IMR-90 (cell line): Measurements from ENCODE around the gene TLK2. TPM values are rescaled to one million over a fixed set of nuclear protein-coding genes. Genes with fewer than 3 reads are reported as not detected.
"Not testable (repeated sequence)": the region's sequence is repeated elsewhere in the genome, so short reads cannot be mapped to it uniquely, and the experiment has no call there.

ENCODE experiments used
- ATAC-seq: fragments of 200-7000 bp; cut with Tn5 transposase; 2 replicates; pipeline ENCODE4 v1.9.1; 2020; ENCODE audit warnings: low read depth, mild to moderate bottlenecking, moderate library complexity
- BruUV-seq: library from RNA; stranded (reverse); fragments of 400-500 nt; replicated peaks from 2 replicates; lab custom pipeline; 2021; lab: Mats Ljungman, UMichigan
- CTCF ChIA-PET: fragments of 300-600 bp; formaldehyde crosslinking; extraction: SDS; loops from one replicate; lab custom pipeline; 2021; ENCODE audit warnings: antibody characterized with exemption; lab: Yijun Ruan, JAX
- POLR2A ChIA-PET: fragments of 300-600 bp; sonication (Branson Sonifier 250); formaldehyde crosslinking; loops from one replicate; lab custom pipeline; 2022; ENCODE audit warnings: antibody characterized with exemption; ENCODE audit not compliant: unreplicated experiment; lab: Charles Lee
- DNase-seq: peaks from one replicate; pipeline ENCODE4 v3.0.0; 2013
- H2AFZ ChIP-seq: replicated peaks from 2 replicates; pipeline ENCODE3; 2013; ENCODE audit warnings: low read length, mild to moderate bottlenecking; ENCODE audit not compliant: poor library complexity
- H2AK5ac ChIP-seq: 2 replicates; pipeline ENCODE4 v1.6.1; 2013; ENCODE audit warnings: low read depth, low read length, inconsistent platforms
- H2AK9ac ChIP-seq: replicated peaks from 2 replicates; pipeline ENCODE3; 2013; ENCODE audit warnings: mild to moderate bottlenecking, low read depth, low read length, moderate library complexity; ENCODE audit not compliant: poor library complexity
- H2BK120ac ChIP-seq: 2 replicates; pipeline ENCODE4 v1.6.1; 2013; ENCODE audit warnings: low read depth, low read length, inconsistent platforms
- H2BK15ac ChIP-seq: 3 replicates; pipeline ENCODE4 v1.6.1; 2013; ENCODE audit warnings: low read depth, low read length, inconsistent platforms
- H2BK20ac ChIP-seq: 2 replicates; pipeline ENCODE4 v1.6.1; 2013; ENCODE audit warnings: low read depth, mild to moderate bottlenecking, inconsistent platforms, low read length, moderate library complexity
- H2BK5ac ChIP-seq: 2 replicates; pipeline ENCODE4 v1.6.1; 2013; ENCODE audit warnings: mild to moderate bottlenecking, low read depth, low read length, inconsistent platforms; ENCODE audit not compliant: poor library complexity, severe bottlenecking
- H3K14ac ChIP-seq: replicated peaks from 2 replicates; pipeline ENCODE4 v1.6.1; 2013; ENCODE audit warnings: low read depth, low read length, inconsistent platforms
- H3K18ac ChIP-seq: 2 replicates; pipeline ENCODE4 v1.6.1; 2013; ENCODE audit warnings: low read depth, low read length, control low read depth
- H3K23ac ChIP-seq: 2 replicates; pipeline ENCODE4 v1.6.1; 2013; ENCODE audit warnings: low read depth, low read length, inconsistent platforms
- H3K27ac ChIP-seq: 2 replicates; pipeline ENCODE4 v1.5.1; 2013; ENCODE audit warnings: mild to moderate bottlenecking, control low read depth, low read length; ENCODE audit not compliant: insufficient read depth
- H3K27me3 ChIP-seq: 2 replicates; pipeline ENCODE4 v1.6.1; 2013; ENCODE audit warnings: low read length; ENCODE audit not compliant: control insufficient read depth, insufficient read depth
- H3K36me3 ChIP-seq: 2 replicates; pipeline ENCODE4 v1.6.1; 2013; ENCODE audit warnings: low read length, mixed read lengths; ENCODE audit not compliant: control insufficient read depth, insufficient read depth
- H3K4ac ChIP-seq: 2 replicates; pipeline ENCODE4 v1.6.1; 2013; ENCODE audit warnings: low read depth, low read length, inconsistent platforms
- H3K4me1 ChIP-seq: 2 replicates; pipeline ENCODE4 v1.6.1; 2013; ENCODE audit warnings: low read length, mixed read lengths; ENCODE audit not compliant: control insufficient read depth, insufficient read depth
- H3K4me2 ChIP-seq: 2 replicates; pipeline ENCODE4 v1.6.1; 2013; ENCODE audit warnings: low read depth, mild to moderate bottlenecking, control low read depth, low read length, moderate library complexity
- H3K4me3 ChIP-seq: 2 replicates; pipeline ENCODE4 v1.5.1; 2013; ENCODE audit warnings: low read depth, mild to moderate bottlenecking, control low read depth, low read length, moderate library complexity; ENCODE audit not compliant: insufficient read depth
- H3K56ac ChIP-seq: 2 replicates; pipeline ENCODE4 v1.6.1; 2013; ENCODE audit warnings: low read length, inconsistent platforms; ENCODE audit not compliant: insufficient read depth; ENCODE audit errors: extremely low read depth
- H3K79me1 ChIP-seq, 2 experiments: 2 replicates each; pipeline ENCODE4 v1.6.1; 2013; ENCODE audit warnings: low read length in 2 of 2, inconsistent platforms in 1 of 2, low read depth in 1 of 2
- H3K9ac ChIP-seq: 2 replicates; pipeline ENCODE4 v1.6.1; 2013; ENCODE audit warnings: low read depth, low read length, control low read depth
- H3K9me1 ChIP-seq: 2 replicates; pipeline ENCODE4 v1.6.1; 2013; ENCODE audit warnings: low read length, inconsistent platforms; ENCODE audit not compliant: insufficient read depth
- H3K9me3 ChIP-seq: 2 replicates; pipeline ENCODE4 v1.6.1; 2013; ENCODE audit warnings: low read length; ENCODE audit not compliant: control insufficient read depth, insufficient read depth
- H4K20me1 ChIP-seq: 2 replicates; pipeline ENCODE4 v1.6.1; 2013; ENCODE audit warnings: low read length, inconsistent platforms; ENCODE audit not compliant: insufficient read depth
- H4K5ac ChIP-seq: 2 replicates; pipeline ENCODE4 v1.6.1; 2013; ENCODE audit warnings: mild to moderate bottlenecking, low read depth, low read length, control low read depth
- H4K8ac ChIP-seq, 2 experiments: 2 replicates each; pipeline ENCODE4 v1.6.1; 2013; ENCODE audit warnings: low read depth in 2 of 2, low read length in 2 of 2, control low read depth in 1 of 2, inconsistent platforms in 1 of 2
- H4K91ac ChIP-seq: 2 replicates; pipeline ENCODE4 v1.6.1; 2013; ENCODE audit warnings: low read depth, low read length, inconsistent platforms; ENCODE audit not compliant: insufficient read depth
- WGBS, 2 experiments: methylation state at CpG; one replicate each; pipeline versions ENCODE4 v1.1.5 to v1.1.7; 2013; ENCODE audit warnings: missing lambda C conversion rate in 2 of 2; ENCODE audit not compliant: insufficient read length in 1 of 2; ENCODE audit errors: extremely low coverage in 2 of 2; 5-methylcytosine and 5-hydroxymethylcytosine counted together
- dilution Hi-C: fragments of 300-500 bp; cut with HindIII; formaldehyde crosslinking; loops from one replicate; pipeline ENCODE4 v1.14.3; 2018; ENCODE audit warnings: low sequenced_read_pairs; ENCODE audit not compliant: unreplicated experiment
- in situ Hi-C: fragments of 300-500 bp; cut with MboI; formaldehyde crosslinking; loops from 3 replicates; pipeline ENCODE4 v1.14.3; 2019; ENCODE audit warnings: low sequenced_read_pairs, inconsistent platforms, mixed read lengths
- intact Hi-C: fragments of 100-400 bp; cut with micrococcal nuclease; formaldehyde crosslinking; loops from 2 replicates; pipeline ENCODE4 v1.10.0; 2022
- polyA plus RNA-seq, 3 experiments: library from polyadenylated mRNA; depleted of rRNA; stranded (reverse); fragments of >200 nt; gene quantifications; 2 replicates each; pipeline ENCODE4 v1.2.3, GENCODE V29; 2012; ENCODE audit warnings: low replicate concordance in 1 of 3
- total RNA-seq: library from RNA; depleted of rRNA; stranded (reverse); fragments of >200 nt; gene quantifications from 2 replicates; pipeline ENCODE4 v1.2.3, GENCODE V29; 2012

The TLK2 gene
- total and polyA plus RNA-seq, 2 of the 4 experiments (the other 2 are of a cell fraction), result 35.7 to 39.4 TPM

- H3K9me1 ChIP-seq, H4K20me1 ChIP-seq, H3K56ac ChIP-seq, H2BK15ac ChIP-seq, H3K18ac ChIP-seq, H2AK9ac ChIP-seq, BruUV-seq, H3K4ac ChIP-seq, H2BK120ac ChIP-seq, ATAC-seq, in situ Hi-C loops, CTCF ChIA-PET, H4K8ac ChIP-seq, H3K27ac ChIP-seq, H3K14ac ChIP-seq, H3K4me3 ChIP-seq, intact Hi-C loops, H3K9me3 ChIP-seq, H4K91ac ChIP-seq, H3K4me2 ChIP-seq, H3K9ac ChIP-seq, POLR2A ChIA-PET, H3K27me3 ChIP-seq, H2AK5ac ChIP-seq, H2BK20ac ChIP-seq, H2BK5ac ChIP-seq, DNase-seq, H4K5ac ChIP-seq, H2AFZ ChIP-seq, H3K23ac ChIP-seq, dilution Hi-C loops, H3K4me1 ChIP-seq: not testable (repeated sequence)
- Histone ChIP-seq H3K36me3 (peaks cover 12% of the 10 kb centered on the region), H3K79me1 (peaks cover 26 to 51% of the 10 kb centered on the region in 2 experiments)
- WGBS, 2 experiments, result no CpG with 5 or more reads among the region's 4 CpGs
Measured at GRCh38 chr17:62541073-62541472, 62.4 kb downstream of the TLK2 start.

- H3K18ac ChIP-seq, H3K27me3 ChIP-seq, H4K8ac ChIP-seq, H4K91ac ChIP-seq, DNase-seq, H3K4ac ChIP-seq, H2AFZ ChIP-seq, BruUV-seq, H3K56ac ChIP-seq, H4K20me1 ChIP-seq, intact Hi-C loops, H3K36me3 ChIP-seq, in situ Hi-C loops, H2AK5ac ChIP-seq, H3K23ac ChIP-seq, POLR2A ChIA-PET, H2BK20ac ChIP-seq, H3K14ac ChIP-seq, H3K9me1 ChIP-seq, H2BK120ac ChIP-seq, ATAC-seq, H3K9ac ChIP-seq, H3K9me3 ChIP-seq, H3K4me3 ChIP-seq, H2AK9ac ChIP-seq, dilution Hi-C loops, H4K5ac ChIP-seq, H2BK5ac ChIP-seq, H3K27ac ChIP-seq, H2BK15ac ChIP-seq, H3K4me2 ChIP-seq, CTCF ChIA-PET, H3K4me1 ChIP-seq: not testable (repeated sequence)
- peaks cover 21 to 49% of the 10 kb centered on the region in 2 experiments for H3K79me1 ChIP-seq
- WGBS, 2 experiments, result no CpG with 5 or more reads among the region's 3 CpGs
Measured at GRCh38 chr17:62543278-62543775, 64.7 kb downstream of the TLK2 start.
